GM23248 (cell line): Measurements from ENCODE around the gene MATN3. TPM values are rescaled to one million over a fixed set of nuclear protein-coding genes. Genes with fewer than 3 reads are reported as not detected.

ENCODE experiments used
- DNase-seq: peaks from one replicate; pipeline ENCODE4 v3.0.0-alpha.2; 2015
- H2AFZ ChIP-seq: fragments of 200-600 bp; sonication (generic); 2 replicates; pipeline ENCODE4 v1.6.1; 2016; ENCODE audit warnings: antibody characterized with exemption
- H3F3A ChIP-seq: fragments of 200-600 bp; sonication (generic); 2 replicates; pipeline ENCODE4 v1.6.1; 2016; ENCODE audit warnings: mild to moderate bottlenecking, antibody characterized with exemption, mixed run types; ENCODE audit not compliant: insufficient read depth
- H3K27ac ChIP-seq: fragments of 200-600 bp; sonication (generic); 2 replicates; pipeline ENCODE4 v1.5.1; 2016; ENCODE audit warnings: mild to moderate bottlenecking
- H3K27me3 ChIP-seq: fragments of 200-600 bp; sonication (generic); replicated peaks from 2 replicates; pipeline ENCODE4 v1.6.1; 2016; ENCODE audit warnings: mild to moderate bottlenecking; ENCODE audit not compliant: insufficient read depth
- H3K36me3 ChIP-seq: fragments of 200-600 bp; sonication (generic); 2 replicates; pipeline ENCODE4 v1.6.1; 2016; ENCODE audit warnings: low read depth, mild to moderate bottlenecking
- H3K4me1 ChIP-seq: fragments of 200-600 bp; sonication (generic); 2 replicates; pipeline ENCODE4 v1.6.1; 2016; ENCODE audit warnings: mild to moderate bottlenecking; ENCODE audit not compliant: insufficient read depth
- H3K4me2 ChIP-seq: fragments of 200-600 bp; sonication (generic); one replicate; pipeline ENCODE4 v1.6.1; 2016; ENCODE audit warnings: mild to moderate bottlenecking; ENCODE audit not compliant: unreplicated experiment
- H3K4me3 ChIP-seq: fragments of 200-600 bp; sonication (generic); 2 replicates; pipeline ENCODE4 v1.5.1; 2016; ENCODE audit warnings: mild to moderate bottlenecking
- H3K79me2 ChIP-seq: fragments of 200-600 bp; sonication (generic); 2 replicates; pipeline ENCODE4 v1.6.1; 2016; ENCODE audit warnings: mild to moderate bottlenecking; ENCODE audit not compliant: insufficient read depth
- H3K9ac ChIP-seq: fragments of 200-600 bp; sonication (generic); 2 replicates; pipeline ENCODE4 v1.6.1; 2016; ENCODE audit warnings: mild to moderate bottlenecking
- H3K9me2 ChIP-seq: fragments of 200-600 bp; sonication (generic); 2 replicates; pipeline ENCODE4 v1.6.1; 2016; ENCODE audit warnings: mixed run types, mild to moderate bottlenecking, moderate library complexity; ENCODE audit not compliant: insufficient read depth
- H3K9me3 ChIP-seq: fragments of 200-600 bp; sonication (generic); one replicate; pipeline ENCODE4 v1.6.1; 2017; ENCODE audit warnings: low read depth
- H4K20me1 ChIP-seq: fragments of 200-600 bp; sonication (generic); 2 replicates; pipeline ENCODE4 v1.6.0; 2016; ENCODE audit not compliant: insufficient read depth
- EZH2 ChIP-seq: fragments of 200-600 bp; sonication (generic); IDR thresholded peaks from 2 replicates; pipeline ENCODE4 v1.6.1; 2018; ENCODE audit warnings: antibody characterized with exemption, mild to moderate bottlenecking; ENCODE audit not compliant: insufficient read depth, poor library complexity, severe bottlenecking
- EZH2phosphoT487 ChIP-seq: fragments of 200-600 bp; sonication (generic); IDR thresholded peaks from 2 replicates; pipeline ENCODE4 v1.6.1; 2018; ENCODE audit warnings: antibody characterized with exemption, moderate library complexity, mild to moderate bottlenecking, low read depth; ENCODE audit not compliant: insufficient read depth
- WGBS, 2 experiments: methylation state at CpG; one replicate each; pipeline ENCODE4 v1.1.6; 2015 to 2017; ENCODE audit warnings: low lambda C conversion rate in 2 of 2, low coverage in 1 of 2; ENCODE audit errors: missing lambda C conversion rate in 2 of 2; 5-methylcytosine and 5-hydroxymethylcytosine counted together
- in situ Hi-C: fragments of 300-500 bp; cut with MboI; formaldehyde crosslinking; loops from 2 replicates; pipeline ENCODE4 v1.15.0; 2020
- polyA plus RNA-seq: library from polyadenylated mRNA; unstranded; fragments of >200 nt; fragmentation: Nextera tagmentation; extraction: Ambion mirVana; gene quantifications from 2 replicates; pipeline ENCODE4 v1.2.1, GENCODE V29; 2016
- total RNA-seq: library from RNA; depleted of rRNA; stranded (reverse); fragments of >200 nt; shearing (Covaris generic); gene quantifications from 2 replicates; pipeline ENCODE4 v1.2.3, GENCODE V29; 2014

Gene MATN3
- total and polyA plus RNA-seq, 2 experiments from 2014 or later, result 0.54 to 2.0 TPM

- Histone ChIP-seq H2AFZ (no peak overlapping the region), H3F3A (peaks cover 33% of the 10 kb centered on the region; the same call in 1 of the 2 replicates), H3K79me2 (peaks cover 46% of the 10 kb centered on the region), H3K4me2 (peak overlapping the region; percentile 0), H3K27me3 (no peaks in the 10 kb centered on the region), H3K9me2 (no peaks in the 10 kb centered on the region), H3K9ac (no peak overlapping the region), H3K4me1 (peaks cover 18% of the 10 kb centered on the region), H3K9me3 (no peaks in the 10 kb centered on the region), H4K20me1 (0 out of 2 replicates have a peak, but pooled peaks cover 4% of the 10 kb centered on the region), H3K4me3 (no peak overlapping the region), H3K27ac (no peak overlapping the region), H3K36me3 (peaks cover 53% of the 10 kb centered on the region)
- in situ Hi-C loops, result no loop called here
- WGBS, 2 experiments, result 61 to 62% methylated on average over 3 of the region's 3 CpGs
- peak; percentile 53 for DNase-seq
- no peak for TF ChIP-seq EZH2
- no peak for TF ChIP-seq EZH2phosphoT487
Observed at GRCh38 chr2:20027705-20028434, 15.4 kb upstream of the MATN3 start.

- DNase-seq, result no peak
- 38 to 42% methylated on average over 4 of the region's 4 CpGs for WGBS, 2 experiments
- Histone ChIP-seq H3K27ac (no peak overlapping the region), H3K79me2 (peaks cover 40% of the 10 kb centered on the region), H2AFZ (no peak overlapping the region), H3K4me2 (peak overlapping the region; percentile 0), H3K9me3 (no peaks in the 10 kb centered on the region), H3K9me2 (no peaks in the 10 kb centered on the region), H4K20me1 (0 out of 2 replicates have a peak, but pooled peaks cover 4% of the 10 kb centered on the region), H3K4me1 (peaks cover 18% of the 10 kb centered on the region), H3F3A (peaks cover 27% of the 10 kb centered on the region; the same call in 1 of the 2 replicates), H3K4me3 (no peak overlapping the region), H3K9ac (no peak overlapping the region), H3K27me3 (no peaks in the 10 kb centered on the region), H3K36me3 (peaks cover 47% of the 10 kb centered on the region)
- in situ Hi-C loops, result no loop called here
- no peak for TF ChIP-seq EZH2
- TF ChIP-seq EZH2phosphoT487, result no peak
Observed at GRCh38 chr2:20027260-20027677, 14.8 kb upstream of the MATN3 start.

- no peak for TF ChIP-seq EZH2phosphoT487
- no peak for TF ChIP-seq EZH2
- H3K27ac ChIP-seq, result no peak overlapping the region
- in situ Hi-C loops, result no loop called here
- peak; percentile 48 for DNase-seq
- H3K4me1 ChIP-seq, result peaks cover 18% of the 10 kb centered on the region
- H3F3A ChIP-seq, result peaks cover 25% of the 10 kb centered on the region; the same call in 1 of the 2 replicates
- no peak overlapping the region for H3K9ac ChIP-seq
- no peak overlapping the region for H2AFZ ChIP-seq
- peak overlapping the region; percentile 6 for H3K4me2 ChIP-seq
- H3K9me2 ChIP-seq, result no peaks in the 10 kb centered on the region
- no peaks in the 10 kb centered on the region for H3K9me3 ChIP-seq
- H3K79me2 ChIP-seq, result peaks cover 20% of the 10 kb centered on the region
- H4K20me1 ChIP-seq, result 0 out of 2 replicates have a peak, but pooled peaks cover 4% of the 10 kb centered on the region
- H3K27me3 ChIP-seq, result no peaks in the 10 kb centered on the region
- 43 to 49% methylated on average over 3 of the region's 3 CpGs for WGBS, 2 experiments
- no peak overlapping the region for H3K4me3 ChIP-seq
- H3K36me3 ChIP-seq, result peaks cover 27% of the 10 kb centered on the region
Observed at GRCh38 chr2:20025065-20025786, 12.8 kb upstream of the MATN3 start.

GRCh38 chr2:20023688-20024087 lies 11.2 kb upstream of the MATN3 start:
- H3K9me3 ChIP-seq, result no peaks in the 10 kb centered on the region
- DNase-seq, result no peak
- H3K27me3 ChIP-seq, result no peaks in the 10 kb centered on the region
- H3K9ac ChIP-seq, result no peak overlapping the region
- TF ChIP-seq EZH2 (no peak), EZH2phosphoT487 (no peak)
- 0 out of 2 replicates have a peak, but pooled peaks cover 4% of the 10 kb centered on the region for H4K20me1 ChIP-seq
- peaks cover 18% of the 10 kb centered on the region for H3K4me1 ChIP-seq
- in situ Hi-C loops, result no loop called here
- WGBS, 2 experiments, result 97 to 98% methylated on average over 4 of the region's 4 CpGs
- H3K27ac ChIP-seq, result no peak overlapping the region
- H3F3A ChIP-seq, result peaks cover 17% of the 10 kb centered on the region
- H3K4me3 ChIP-seq, result no peak overlapping the region
- H3K9me2 ChIP-seq, result no peaks in the 10 kb centered on the region
- H3K79me2 ChIP-seq, result peaks cover 4% of the 10 kb centered on the region
- no peak overlapping the region for H2AFZ ChIP-seq
- peaks cover 13% of the 10 kb centered on the region for H3K36me3 ChIP-seq
- no peak overlapping the region for H3K4me2 ChIP-seq
